ENCODE measurements around the gene HTR3B.

HTR3B gene, protein sequence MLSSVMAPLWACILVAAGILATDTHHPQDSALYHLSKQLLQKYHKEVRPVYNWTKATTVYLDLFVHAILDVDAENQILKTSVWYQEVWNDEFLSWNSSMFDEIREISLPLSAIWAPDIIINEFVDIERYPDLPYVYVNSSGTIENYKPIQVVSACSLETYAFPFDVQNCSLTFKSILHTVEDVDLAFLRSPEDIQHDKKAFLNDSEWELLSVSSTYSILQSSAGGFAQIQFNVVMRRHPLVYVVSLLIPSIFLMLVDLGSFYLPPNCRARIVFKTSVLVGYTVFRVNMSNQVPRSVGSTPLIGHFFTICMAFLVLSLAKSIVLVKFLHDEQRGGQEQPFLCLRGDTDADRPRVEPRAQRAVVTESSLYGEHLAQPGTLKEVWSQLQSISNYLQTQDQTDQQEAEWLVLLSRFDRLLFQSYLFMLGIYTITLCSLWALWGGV

DNA sequence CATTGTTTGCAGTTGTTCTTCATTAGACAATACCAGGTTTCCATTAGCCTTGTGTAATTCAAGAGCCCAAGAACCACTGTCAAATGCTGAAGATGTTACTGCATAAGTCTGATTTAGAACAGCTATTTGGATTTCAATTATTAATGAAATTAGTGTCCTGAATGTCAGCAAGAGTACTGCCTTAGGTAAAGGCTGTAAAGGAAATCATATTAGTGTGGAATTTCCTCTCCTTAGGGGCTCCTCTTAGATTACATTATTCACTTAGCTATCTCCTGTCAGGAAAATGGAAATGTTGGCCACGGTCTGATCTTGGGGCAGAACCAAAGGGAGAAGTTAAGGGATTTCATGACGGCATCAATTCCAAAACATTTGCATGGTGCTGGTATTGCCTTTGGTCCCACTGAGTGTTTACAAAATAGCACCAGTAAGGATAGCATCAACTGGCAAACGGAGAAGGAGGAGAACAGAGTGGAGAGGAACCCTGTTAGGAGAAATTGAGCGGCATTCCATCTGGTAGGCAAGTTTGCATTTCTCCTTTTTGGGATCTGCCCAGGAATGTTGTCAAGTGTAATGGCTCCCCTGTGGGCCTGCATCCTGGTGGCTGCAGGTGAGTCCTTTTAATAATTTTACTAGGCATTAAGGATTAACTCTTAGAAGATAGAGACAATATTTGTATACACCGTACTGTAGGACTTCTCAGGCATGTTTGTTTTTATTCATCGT is at the start of gene HTR3B:
TSS of gene HTR3B (plus strand) at position 418 of the 723 bp plus-strand sequence. CDS start at position 556, 138 bp downstream.
- TF ChIP-seq, protein P1, sequence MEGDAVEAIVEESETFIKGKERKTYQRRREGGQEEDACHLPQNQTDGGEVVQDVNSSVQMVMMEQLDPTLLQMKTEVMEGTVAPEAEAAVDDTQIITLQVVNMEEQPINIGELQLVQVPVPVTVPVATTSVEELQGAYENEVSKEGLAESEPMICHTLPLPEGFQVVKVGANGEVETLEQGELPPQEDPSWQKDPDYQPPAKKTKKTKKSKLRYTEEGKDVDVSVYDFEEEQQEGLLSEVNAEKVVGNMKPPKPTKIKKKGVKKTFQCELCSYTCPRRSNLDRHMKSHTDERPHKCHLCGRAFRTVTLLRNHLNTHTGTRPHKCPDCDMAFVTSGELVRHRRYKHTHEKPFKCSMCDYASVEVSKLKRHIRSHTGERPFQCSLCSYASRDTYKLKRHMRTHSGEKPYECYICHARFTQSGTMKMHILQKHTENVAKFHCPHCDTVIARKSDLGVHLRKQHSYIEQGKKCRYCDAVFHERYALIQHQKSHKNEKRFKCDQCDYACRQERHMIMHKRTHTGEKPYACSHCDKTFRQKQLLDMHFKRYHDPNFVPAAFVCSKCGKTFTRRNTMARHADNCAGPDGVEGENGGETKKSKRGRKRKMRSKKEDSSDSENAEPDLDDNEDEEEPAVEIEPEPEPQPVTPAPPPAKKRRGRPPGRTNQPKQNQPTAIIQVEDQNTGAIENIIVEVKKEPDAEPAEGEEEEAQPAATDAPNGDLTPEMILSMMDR (conservative IDR thresholded peaks at IDR 0.05; ENCODE audit: low read depth, low read length) = no peak
- DNase-seq (ENCODE audit: low read depth) = no peak
- H3K4me3 ChIP-seq (ENCODE audit: low read length) = no peak within 1 kb of the TSS

DNA sequence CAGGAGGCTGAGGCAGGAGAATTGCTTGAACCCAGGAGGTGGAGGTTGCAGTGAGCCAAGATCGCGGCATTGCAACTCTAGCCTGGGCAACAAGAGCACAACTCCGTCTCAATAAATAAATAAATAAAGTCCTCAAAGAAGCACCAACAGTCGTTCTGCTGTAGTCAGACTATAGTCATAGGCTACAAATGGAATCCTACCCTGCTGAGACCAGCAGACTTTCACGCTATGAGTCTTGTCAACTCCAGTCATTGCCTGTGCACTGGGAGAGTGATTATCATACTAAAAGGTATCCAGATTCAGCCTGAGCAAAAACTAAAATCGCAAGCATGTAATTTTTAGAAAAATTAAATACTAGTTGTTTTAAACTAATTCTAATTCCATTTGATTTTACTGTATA is 48.8 kb upstream of the HTR3B start:
- TF ChIP-seq, protein P1 (conservative IDR thresholded peaks at IDR 0.05; ENCODE audit: low read depth, low read length) = no peak
- H3K4me3 ChIP-seq (ENCODE audit: low read length) = no peak overlapping the region
- DNase-seq (ENCODE audit: low read depth) = no peak

DNA sequence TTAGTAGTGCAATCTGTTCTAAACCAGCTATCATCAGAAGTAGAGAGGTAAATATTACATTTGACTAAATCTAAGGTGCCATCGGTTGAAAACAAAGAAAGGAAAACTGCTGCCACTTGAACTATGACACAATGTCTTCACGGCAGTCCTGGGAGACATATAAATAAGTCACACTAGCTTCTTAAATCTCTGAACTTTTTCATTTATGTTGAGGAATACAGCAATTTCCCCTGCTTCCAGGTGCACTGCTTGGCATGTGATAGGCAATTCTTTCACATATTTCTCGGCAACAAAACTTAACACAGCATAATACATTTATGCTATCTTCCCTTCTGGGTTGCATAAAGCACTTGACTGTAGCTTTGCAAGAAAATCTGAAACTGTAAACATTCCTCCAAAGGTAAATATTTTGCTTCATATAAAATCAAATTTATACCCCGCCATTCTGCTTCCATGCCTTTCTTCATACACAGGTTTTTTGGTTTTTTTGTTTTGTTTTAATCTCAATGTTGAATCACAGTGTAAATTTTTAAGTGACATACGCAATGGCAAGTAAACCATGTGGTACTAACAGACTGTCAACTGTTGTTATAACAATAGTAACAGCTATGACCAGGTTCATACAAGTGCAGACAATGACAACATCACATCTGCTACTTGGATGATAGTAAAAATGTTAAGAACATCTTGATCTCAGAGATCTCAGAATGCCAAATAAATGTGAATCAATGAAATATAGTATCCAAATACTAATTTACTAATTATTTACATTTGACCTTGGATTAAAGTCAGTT is 47.4 kb upstream of the HTR3B start:
- TF ChIP-seq, protein P1 (conservative IDR thresholded peaks at IDR 0.05; ENCODE audit: low read depth, low read length) = no peak

DNA sequence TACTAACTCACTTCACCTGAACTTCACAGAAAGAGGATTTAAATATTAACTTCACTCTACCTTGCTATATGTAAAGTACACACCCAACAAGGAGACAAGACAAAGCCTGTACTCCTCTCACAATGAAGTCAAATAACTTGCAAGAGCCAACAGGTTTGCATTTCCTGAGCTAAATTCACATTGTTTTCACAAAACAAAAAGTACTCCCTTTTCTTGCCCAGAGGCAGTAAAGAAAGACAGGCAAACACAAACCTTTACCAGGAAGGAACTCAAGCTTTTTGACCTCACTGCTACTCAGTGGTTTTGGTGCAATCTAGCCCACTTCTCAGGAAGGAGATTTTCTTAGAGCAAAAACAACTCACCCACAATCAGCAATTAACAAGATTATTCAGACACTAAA is 44.9 kb upstream of the HTR3B start:
- no peak for DNase-seq (ENCODE audit: low read depth)
- no peak overlapping the region for H3K4me3 ChIP-seq (ENCODE audit: low read length)

More for the DNA sequence above, 47.4 kb upstream of the HTR3B start:
- DNase-seq (ENCODE audit: low read depth) = no peak
- no peak overlapping the region for H3K4me3 ChIP-seq (ENCODE audit: low read length)

DNA sequence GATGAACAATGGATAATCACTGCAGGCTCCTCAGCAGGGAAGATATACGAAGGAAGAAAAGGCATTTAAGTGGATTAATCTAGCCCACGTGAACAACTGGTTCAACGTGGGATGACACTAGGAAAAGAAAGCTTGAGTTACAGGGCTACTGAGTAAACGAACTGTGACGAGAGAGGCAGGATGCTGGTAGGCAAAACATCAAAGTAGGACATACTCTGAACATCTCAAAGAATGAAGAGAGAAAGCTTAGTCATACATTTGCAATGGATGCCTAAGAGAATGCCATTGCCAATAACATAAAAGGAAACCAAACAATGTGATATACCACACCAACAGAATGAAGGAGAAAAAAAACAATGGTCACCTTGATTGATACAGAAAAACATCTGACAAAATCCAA is 42.2 kb upstream of the HTR3B start:
- TF ChIP-seq, protein P1 (conservative IDR thresholded peaks at IDR 0.05; ENCODE audit: low read depth, low read length) = no peak
- DNase-seq (ENCODE audit: low read depth) = no peak
- no peak overlapping the region for H3K4me3 ChIP-seq (ENCODE audit: low read length)

More for the DNA sequence above, 44.9 kb upstream of the HTR3B start:
- TF ChIP-seq, protein P1 (conservative IDR thresholded peaks at IDR 0.05; ENCODE audit: low read depth, low read length) = no peak

DNA sequence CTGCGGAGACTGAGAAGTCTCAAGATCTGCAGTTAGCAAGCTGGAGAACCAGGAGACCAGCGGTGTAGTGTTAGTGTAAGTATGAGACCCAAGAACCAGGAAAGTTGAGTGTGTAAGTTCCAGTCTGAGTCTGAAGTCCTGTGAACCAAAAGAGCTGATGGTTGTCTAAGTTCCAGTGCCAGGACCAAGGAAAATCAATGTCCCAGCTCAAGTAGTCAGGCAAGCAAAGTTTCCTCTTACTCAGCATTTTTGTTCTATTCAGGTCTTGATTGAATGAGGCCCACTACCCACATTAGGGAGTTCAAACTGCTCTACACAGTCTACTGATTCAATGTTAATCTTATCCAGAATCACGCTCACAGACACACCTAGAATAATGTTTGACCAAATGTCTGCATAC is 40.2 kb upstream of the HTR3B start:
- H3K4me3 ChIP-seq (ENCODE audit: low read length) = no peak overlapping the region
- DNase-seq (ENCODE audit: low read depth) = no peak
- TF ChIP-seq, protein P1 (conservative IDR thresholded peaks at IDR 0.05; ENCODE audit: low read depth, low read length) = no peak
